Medulla oblongata (tissue), 1 donor: ENCODE results near the gene RNF214.
"Not testable (repeated sequence)": the region's sequence is repeated elsewhere in the genome, so short reads cannot be mapped to it uniquely, and the experiment has no call there.

Experiments used
- DNase-seq: peaks from one replicate; pipeline ENCODE4 v3.0.0-alpha.2; 2015; ENCODE audit errors: extremely low spot score

Gene RNF214

DNA sequence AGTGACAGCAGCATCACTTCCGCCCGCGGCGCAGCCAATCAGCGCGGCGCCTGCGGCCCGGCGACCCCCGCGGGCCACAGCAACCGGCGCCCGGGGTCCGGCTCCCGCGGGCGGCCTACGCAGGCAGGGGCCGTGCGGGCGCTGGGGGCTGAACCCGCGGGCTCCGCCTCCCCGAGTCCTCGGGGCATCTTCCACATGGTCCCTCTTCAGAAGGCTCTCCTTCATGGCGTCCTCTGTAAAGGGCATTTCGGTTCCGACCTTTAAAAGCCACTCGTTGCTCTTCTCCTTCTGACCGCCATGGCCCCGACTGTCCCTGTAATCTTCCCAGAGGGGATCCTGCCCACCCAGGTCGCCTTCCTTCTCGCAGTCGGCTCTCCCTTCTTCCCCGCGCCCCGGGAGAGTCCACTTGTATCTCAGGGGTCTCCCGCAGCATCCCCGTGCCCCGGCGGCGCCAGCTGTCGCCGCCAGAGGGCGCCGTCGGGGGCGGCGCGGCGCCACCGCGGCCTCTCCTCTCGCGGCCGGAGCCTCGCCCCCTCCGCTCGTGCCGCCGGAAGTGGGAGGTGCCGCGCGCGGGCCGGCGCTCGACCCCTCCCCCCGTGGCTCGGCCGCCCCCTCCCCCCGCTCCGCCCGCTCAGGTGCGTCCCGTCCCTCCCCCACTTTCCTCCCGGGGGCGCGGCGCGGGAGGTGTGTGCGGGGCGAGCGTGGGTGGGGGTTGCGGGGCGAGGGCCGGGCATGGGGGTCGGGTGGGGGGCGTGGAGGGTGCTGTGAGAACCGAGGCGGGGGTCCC lies at the start of gene RNF214:
RNF214 (plus strand) TSS at position 580 of the 787 bp plus-strand sequence. CDS start 1,602 bp downstream, outside the sequence.
- DNase-seq, result peak; percentile 80

GRCh38 chr11:117183178-117183577 lies 49.3 kb upstream of the RNF214 start:
- DNase-seq, result not testable (repeated sequence)

DNA sequence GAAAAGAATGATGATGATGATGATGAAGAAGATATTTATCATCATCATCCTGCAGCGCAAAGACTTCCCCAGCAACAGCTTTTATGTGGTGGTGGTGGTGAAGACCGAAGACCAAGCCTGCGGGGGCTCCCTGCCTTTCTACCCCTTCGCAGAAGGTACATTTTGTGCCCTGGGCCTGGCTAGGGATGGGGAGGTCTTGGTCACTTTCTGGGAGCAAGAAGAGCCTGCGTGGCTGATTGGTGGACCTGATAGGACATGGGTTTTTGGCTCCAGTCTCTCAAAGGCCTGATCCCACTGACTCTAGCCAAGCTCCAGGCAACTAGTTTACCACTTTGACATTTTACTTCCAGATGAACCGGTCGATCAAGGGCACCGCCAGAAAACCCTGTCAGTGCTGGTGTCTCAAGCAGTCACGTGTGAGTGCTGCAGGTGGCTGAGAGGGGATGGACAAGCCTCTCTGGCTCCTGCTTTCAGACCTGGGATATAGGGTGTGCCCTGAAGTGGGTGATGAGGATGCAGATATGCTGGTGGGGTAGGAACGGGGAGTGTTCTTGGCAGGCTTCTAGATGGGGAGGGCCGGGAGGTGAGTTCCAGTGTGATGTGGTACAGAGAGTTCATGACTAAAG lies 48.6 kb upstream of the RNF214 start:
- no peak for DNase-seq

DNA sequence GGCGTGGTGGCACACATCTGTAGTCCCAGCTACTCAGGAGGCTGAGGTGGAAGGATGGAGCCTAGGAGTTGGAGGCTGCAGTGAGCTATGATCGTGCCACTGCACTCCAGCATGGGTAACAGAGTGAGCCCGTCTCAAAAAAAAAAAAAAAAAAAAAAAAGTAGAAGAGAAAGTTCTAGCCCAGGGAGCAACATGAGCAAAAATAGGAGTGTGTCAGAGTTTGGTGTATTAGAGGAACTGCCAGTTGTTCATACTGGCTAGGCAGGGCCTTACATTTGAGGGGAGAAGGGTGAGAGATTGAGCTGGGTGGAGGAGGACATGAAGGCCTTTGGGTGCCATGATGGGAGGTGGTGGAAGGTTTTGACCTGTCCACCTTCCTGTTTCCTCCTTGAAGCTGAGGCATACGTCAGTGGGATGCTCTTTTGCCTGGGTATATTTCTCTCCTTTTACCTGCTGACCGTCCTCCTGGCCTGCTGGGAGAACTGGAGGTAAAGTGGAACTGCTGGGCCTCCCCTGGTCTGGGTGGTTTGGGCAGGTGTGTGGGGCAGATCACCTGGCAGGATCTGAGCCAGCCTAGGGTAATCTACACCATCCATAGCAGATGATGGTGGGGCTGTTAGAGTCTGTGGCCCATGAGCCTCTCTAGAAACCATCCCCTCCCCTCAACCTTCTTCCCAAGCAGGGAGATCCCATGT lies 46.6 kb upstream of the RNF214 start:
- DNase-seq, result peak; percentile 53

DNA sequence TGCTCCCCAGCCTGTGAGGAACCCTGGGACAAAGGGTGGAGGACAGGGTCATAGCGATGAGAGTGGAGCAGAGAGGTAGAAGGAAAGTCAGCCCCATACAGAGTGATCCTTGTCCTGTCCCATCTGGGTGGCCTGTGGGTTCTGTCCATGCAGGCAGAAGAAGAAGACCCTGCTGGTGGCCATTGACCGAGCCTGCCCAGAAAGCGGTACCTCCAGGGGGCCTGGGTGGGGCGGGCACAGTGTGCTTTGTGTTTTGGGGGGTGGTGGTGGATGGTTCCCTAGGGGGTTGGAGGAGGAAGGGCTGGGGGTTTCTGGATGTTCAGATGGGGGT lies 46.1 kb upstream of the RNF214 start:
- DNase-seq, result no peak

DNA sequence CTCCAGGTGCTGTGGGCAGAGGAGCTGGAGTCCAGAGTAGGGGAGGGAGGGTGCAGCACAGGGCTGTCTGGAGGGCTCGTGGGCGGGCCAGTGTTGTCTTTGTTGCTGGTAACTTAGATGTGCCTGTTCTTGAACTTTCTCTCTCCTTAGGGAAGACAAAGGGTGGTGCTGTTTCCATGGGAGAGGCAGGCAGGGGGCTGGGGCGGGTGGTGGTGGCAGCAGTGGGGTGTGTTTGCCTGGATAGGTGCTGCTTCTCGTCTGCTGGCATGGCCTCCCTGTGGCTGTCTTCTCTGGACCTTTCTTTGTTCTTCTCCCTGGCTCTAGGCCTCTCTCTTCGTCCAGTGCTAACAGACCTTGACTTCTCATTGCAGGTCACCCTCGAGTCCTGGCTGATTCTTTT lies 45.5 kb upstream of the RNF214 start:
- DNase-seq, result no peak

- DNase-seq, result no peak
Measured at GRCh38 chr11:117187428-117187798, 45.1 kb upstream of the RNF214 start.

GRCh38 chr11:117187799-117188481 lies 44.5 kb upstream of the RNF214 start:
- no peak for DNase-seq

GRCh38 chr11:117188620-117189081 lies 43.8 kb upstream of the RNF214 start:
- DNase-seq, result no peak

DNA sequence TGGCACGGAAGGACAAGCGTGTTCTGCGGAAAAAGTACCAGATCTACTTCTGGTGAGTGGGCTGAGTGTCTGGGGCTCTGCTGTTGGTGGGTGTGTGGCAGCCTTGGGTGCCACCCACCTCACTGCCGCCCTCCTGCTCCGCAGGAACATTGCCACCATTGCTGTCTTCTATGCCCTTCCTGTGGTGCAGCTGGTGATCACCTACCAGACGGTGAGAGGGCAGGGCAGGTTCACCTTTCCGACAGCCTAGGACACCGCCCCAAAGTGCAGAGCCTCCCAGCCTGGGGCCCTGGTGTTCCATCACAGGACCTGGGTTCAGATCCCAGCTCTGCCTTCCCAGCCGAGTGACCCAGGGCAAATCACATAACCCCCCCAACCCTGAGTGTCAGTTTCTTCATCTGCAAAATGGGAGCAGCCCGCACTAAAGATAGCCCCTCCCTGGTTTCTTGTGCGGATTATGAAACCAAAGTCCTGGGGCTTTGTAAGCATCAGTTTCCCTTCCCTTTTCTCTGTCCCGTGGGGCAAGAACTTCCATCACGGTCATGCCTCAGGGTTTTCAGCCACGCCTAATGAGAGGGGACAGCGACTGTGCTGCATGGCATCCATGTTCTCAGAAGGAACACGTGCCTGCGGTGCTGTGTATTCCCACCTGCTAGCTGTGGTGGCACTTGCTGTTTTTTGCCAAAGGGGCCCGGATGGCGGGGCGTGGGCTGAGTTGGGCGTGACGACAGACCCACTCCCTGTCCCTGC lies 43.1 kb upstream of the RNF214 start:
- DNase-seq, result peak; percentile 58

- no peak for DNase-seq
Measured at GRCh38 chr11:117189941-117190544, 42.4 kb upstream of the RNF214 start.

DNA sequence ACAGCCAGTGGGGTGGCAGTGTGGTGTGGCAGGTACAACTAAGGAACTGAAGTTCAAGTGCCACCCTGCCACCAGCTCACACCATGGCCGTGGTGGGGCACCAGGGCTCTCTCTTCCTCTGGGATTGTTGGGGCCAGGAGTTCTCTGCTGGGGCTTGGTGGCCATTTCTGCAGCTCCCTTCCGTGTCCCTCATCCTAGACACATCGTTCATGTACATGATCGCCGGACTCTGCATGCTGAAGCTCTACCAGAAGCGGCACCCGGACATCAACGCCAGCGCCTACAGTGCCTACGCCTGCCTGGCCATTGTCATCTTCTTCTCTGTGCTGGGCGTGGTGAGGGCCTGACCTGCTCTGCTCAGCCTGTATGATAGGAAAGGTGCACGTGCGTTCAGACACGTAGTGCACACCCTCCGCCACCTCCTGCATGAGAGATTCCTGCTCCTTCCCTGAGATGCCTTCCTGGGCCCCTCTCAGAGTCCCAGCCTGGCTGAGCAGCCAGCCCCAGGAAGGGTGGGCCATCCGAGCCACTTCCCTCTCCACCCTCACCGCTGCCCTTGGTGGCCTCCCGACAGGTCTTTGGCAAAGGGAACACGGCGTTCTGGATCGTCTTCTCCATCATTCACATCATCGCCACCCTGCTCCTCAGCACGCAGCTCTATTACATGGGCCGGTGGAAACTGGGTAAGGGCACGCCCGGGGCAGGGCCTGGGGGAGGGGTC lies 40.6 kb upstream of the RNF214 start:
- DNase-seq, result no peak

DNA sequence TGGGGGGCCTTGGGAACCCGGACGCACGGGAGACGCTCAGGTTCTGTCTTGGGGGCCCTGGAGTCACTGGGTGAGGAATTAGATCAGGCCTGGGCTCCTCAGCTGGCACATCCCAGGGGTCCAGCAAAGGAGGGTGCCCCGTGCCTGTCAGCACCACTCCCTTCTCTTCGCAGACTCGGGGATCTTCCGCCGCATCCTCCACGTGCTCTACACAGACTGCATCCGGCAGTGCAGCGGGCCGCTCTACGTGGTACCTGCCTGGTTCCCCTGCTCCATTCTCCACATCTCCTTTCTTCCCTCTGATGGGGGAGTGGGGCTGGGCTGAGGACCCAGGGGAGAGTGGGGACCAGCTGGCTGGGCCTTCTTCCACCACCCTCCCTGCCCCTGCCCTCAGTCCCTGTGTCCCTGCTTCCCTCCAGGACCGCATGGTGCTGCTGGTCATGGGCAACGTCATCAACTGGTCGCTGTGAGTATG lies 40.0 kb upstream of the RNF214 start:
- DNase-seq, result no peak

DNA sequence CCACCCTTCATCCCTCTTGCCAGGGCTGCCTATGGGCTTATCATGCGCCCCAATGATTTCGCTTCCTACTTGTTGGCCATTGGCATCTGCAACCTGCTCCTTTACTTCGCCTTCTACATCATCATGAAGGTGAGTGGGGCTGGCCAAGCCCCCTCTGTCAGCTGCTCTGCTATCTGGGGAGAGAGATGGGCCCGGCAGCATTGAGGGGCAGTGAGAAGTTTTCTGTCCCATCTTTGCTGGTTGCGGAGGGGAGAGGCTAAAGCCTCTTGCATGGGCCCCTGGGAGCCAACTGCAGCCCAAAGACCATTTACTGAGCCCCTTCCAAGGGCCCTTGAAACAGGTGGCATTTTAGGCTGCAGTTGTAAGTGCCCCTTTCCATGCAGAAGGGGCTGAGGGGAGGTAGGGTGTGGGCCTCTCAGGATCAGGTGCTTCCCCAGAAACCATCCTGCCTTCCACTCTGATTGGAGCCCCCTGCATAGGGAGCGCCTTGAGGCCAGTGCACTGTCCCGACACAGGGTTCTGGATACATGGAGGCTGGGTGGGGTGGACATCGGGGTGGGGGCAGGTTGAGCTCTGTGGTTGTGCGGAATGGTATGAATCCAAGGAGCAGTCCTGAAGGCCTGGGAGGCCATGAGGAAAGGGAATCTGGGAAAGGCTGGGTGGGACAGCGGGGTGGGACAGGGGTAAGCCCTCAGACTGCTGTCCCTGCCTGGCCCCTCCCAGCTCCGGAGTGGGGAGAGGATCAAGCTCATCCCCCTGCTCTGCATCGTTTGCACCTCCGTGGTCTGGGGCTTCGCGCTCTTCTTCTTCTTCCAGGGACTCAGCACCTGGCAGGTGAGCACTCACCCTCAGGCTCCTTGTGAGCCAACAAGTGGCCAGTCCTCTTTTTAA lies 39.1 kb upstream of the RNF214 start:
- DNase-seq, result no peak

DNA sequence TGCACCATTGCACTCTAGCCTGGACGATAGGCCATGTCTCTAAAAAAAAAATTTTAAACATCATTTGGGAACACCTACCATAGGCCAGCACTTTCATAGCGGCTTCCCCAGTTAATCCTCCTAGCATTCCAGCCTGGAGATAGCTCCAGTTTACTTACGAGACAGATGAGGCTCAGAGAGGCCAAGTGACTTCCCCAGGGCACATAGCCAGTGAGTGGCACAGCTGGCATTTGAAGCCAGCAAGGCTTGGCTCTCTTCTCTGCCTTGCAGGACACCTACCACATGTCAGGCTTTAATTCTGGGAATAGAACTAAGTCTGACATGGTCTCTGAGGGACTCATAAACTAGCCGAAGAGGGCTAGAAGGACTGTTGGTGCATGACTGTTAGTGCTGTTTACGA lies 38.2 kb upstream of the RNF214 start:
- no peak for DNase-seq

DNA sequence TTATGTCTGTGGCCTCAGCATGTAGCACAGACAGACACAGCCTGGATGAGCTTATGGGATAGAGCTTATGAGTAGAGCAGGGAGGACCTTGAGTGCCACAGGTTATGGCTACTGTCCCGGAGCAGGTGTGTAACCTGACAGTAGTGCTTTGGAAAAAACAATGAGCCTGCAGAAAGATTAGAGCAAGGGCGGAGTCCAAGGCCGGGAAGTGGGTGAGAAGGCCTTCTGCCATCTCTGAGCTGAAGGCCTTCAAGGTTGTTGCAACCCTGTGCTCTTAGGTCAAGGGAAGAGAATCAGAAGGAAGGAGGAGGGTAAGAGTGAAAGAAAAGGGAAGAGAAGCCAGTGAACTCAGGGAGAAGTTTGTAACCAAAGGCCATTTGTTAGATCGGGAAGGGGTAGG lies 37.2 kb upstream of the RNF214 start:
- no peak for DNase-seq

DNA sequence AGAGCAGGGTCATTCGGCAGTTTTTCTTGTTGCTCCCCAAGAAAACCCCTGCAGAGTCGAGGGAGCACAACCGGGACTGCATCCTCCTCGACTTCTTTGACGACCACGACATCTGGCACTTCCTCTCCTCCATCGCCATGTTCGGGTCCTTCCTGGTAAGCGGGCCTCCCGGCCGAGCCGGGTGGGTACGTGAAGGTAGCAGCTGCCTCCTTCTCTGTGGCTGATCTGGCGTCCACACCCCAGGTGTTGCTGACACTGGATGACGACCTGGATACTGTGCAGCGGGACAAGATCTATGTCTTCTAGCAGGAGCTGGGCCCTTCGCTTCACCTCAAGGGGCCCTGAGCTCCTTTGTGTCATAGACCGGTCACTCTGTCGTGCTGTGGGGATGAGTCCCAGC lies 36.7 kb upstream of the RNF214 start:
- DNase-seq, result no peak

DNA sequence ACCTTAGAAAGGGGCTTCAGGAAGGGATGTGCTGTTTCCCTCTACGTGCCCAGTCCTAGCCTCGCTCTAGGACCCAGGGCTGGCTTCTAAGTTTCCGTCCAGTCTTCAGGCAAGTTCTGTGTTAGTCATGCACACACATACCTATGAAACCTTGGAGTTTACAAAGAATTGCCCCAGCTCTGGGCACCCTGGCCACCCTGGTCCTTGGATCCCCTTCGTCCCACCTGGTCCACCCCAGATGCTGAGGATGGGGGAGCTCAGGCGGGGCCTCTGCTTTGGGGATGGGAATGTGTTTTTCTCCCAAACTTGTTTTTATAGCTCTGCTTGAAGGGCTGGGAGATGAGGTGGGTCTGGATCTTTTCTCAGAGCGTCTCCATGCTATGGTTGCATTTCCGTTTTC lies 35.5 kb upstream of the RNF214 start:
- no peak for DNase-seq
